PFSK-1 (cell line): ENCODE measurements around the gene GRAMD1B.

Experiments
- FOXP2 ChIP-seq: optimal IDR thresholded peaks from 2 replicates; pipeline ENCODE3; 2011; ENCODE audit warnings: borderline replicate concordance, control low read depth, inconsistent platforms; ENCODE audit not compliant: insufficient read depth; ENCODE audit errors: extremely low read length, extremely low read depth
- POLR2AphosphoS5 ChIP-seq: IDR thresholded peaks from 2 replicates; pipeline ENCODE4 v1.6.1; 2012; ENCODE audit warnings: low read depth, mild to moderate bottlenecking, control low read depth, low read length, moderate library complexity
- SIN3A ChIP-seq: IDR thresholded peaks from 2 replicates; pipeline ENCODE4 v1.6.1; 2012; ENCODE audit warnings: mild to moderate bottlenecking, low read length, moderate library complexity, borderline replicate concordance; ENCODE audit not compliant: insufficient read depth
- TAF1 ChIP-seq: IDR thresholded peaks from 2 replicates; pipeline ENCODE4 v1.6.1; 2012; ENCODE audit warnings: low read length, control low read depth, borderline replicate concordance; ENCODE audit not compliant: insufficient read depth
- TF ChIP-seq, protein P1 (sequence below), 2 experiments: IDR thresholded peaks; 2 replicates each; pipeline versions ENCODE4 v1.6.1 to v1.8.0; 2011 to 2012; ENCODE audit warnings: low read depth in 2 of 2, low read length in 2 of 2, control low read depth in 1 of 2, inconsistent platforms in 1 of 2, mild to moderate bottlenecking in 1 of 2, moderate library complexity in 1 of 2; ENCODE audit not compliant: insufficient read depth in 1 of 2

Gene GRAMD1B

GRCh38 chr11:123526918-123527317 is 96.8 kb downstream of the GRAMD1B start:
- TF ChIP-seq TAF1 (no peak), SIN3A (no peak), FOXP2 (no peak), POLR2AphosphoS5 (no peak)
- TF ChIP-seq, protein P1, sequence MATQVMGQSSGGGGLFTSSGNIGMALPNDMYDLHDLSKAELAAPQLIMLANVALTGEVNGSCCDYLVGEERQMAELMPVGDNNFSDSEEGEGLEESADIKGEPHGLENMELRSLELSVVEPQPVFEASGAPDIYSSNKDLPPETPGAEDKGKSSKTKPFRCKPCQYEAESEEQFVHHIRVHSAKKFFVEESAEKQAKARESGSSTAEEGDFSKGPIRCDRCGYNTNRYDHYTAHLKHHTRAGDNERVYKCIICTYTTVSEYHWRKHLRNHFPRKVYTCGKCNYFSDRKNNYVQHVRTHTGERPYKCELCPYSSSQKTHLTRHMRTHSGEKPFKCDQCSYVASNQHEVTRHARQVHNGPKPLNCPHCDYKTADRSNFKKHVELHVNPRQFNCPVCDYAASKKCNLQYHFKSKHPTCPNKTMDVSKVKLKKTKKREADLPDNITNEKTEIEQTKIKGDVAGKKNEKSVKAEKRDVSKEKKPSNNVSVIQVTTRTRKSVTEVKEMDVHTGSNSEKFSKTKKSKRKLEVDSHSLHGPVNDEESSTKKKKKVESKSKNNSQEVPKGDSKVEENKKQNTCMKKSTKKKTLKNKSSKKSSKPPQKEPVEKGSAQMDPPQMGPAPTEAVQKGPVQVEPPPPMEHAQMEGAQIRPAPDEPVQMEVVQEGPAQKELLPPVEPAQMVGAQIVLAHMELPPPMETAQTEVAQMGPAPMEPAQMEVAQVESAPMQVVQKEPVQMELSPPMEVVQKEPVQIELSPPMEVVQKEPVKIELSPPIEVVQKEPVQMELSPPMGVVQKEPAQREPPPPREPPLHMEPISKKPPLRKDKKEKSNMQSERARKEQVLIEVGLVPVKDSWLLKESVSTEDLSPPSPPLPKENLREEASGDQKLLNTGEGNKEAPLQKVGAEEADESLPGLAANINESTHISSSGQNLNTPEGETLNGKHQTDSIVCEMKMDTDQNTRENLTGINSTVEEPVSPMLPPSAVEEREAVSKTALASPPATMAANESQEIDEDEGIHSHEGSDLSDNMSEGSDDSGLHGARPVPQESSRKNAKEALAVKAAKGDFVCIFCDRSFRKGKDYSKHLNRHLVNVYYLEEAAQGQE (IDR thresholded peaks at IDR 0.05; ENCODE audit: insufficient read depth in 1 of 2, low read depth in 2 of 2, low read length in 2 of 2): no peak

DNA sequence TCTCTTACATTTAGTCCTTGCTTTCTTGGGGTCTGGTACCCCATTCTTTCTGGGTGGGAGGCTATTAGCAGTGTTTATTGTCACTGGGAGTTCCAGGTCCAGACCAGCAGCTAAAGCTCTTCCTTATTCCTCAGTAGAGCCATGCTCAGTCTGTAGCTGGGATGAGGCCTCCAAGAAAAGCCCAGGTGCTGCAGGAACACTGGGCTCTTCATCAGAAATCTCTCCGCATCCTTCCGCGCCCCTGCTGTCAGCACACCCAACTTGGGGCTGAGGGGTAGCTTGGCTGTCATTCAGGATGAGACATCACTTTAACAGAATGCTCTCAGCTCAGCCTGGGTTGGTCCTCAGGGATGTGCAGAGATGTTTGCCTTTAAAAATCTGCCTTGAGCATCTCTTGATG is 97.5 kb downstream of the GRAMD1B start:
- TF ChIP-seq TAF1 (no peak), POLR2AphosphoS5 (no peak), FOXP2 (no peak), SIN3A (no peak)
- TF ChIP-seq, protein P1 (IDR thresholded peaks at IDR 0.05; ENCODE audit: insufficient read depth in 1 of 2, low read depth in 2 of 2, low read length in 2 of 2): no peak

GRCh38 chr11:123527947-123528346 is 97.9 kb downstream of the GRAMD1B start:
- TF ChIP-seq, protein P1 (IDR thresholded peaks at IDR 0.05; ENCODE audit: insufficient read depth in 1 of 2, low read depth in 2 of 2, low read length in 2 of 2): no peak
- TF ChIP-seq POLR2AphosphoS5 (no peak), FOXP2 (no peak), SIN3A (no peak), TAF1 (no peak)

- no peak for TF ChIP-seq TAF1
- TF ChIP-seq SIN3A: no peak
These were observed 101.3 kb downstream of the GRAMD1B start for GRCh38 chr11:123531325-123531724.

DNA sequence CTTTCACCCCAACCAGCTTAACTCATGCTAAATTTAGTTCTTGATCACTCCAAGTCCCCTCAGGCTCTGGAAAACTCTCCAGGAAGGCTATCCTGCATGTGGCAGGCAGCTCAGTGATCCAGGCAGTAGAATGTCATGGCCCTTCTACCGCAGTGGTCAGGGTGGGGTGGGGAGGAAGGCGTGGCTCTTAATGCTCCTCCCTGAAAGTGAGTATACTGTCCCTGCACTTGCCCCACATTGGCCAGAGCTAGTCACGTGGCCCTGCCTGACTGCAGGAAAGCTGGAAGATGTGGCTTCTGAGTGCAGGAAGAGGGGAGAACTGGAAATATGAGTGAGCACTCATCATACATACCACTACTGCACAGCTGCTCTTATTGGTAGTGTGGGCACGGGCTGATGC is 102.1 kb downstream of the GRAMD1B start:
- TF ChIP-seq POLR2AphosphoS5 (no peak), TAF1 (no peak), FOXP2 (no peak), SIN3A (no peak)
- TF ChIP-seq, protein P1 (IDR thresholded peaks at IDR 0.05; ENCODE audit: insufficient read depth in 1 of 2, low read depth in 2 of 2, low read length in 2 of 2): no peak

DNA sequence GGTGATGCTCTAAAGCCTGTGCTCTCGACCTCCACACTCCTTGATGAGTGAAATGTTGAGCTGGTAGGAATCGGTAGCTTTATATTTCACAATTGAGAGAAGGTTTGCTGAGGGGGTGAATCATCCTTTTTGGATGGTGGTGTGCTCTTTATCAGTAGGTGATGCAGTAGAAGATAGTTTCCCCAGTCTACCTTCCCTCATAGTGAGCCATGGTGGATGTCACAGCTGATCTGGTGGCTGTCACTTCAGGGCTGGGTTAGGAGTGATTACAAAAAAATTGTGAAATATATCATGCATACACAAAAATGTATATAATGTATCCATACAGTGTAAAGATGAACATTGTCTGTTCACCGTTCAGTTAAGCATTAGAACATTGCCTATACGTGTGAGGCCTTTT is 105.3 kb downstream of the GRAMD1B start:
- no peak for TF ChIP-seq SIN3A
- TF ChIP-seq TAF1: no peak
- TF ChIP-seq, protein P1 (IDR thresholded peaks at IDR 0.05; ENCODE audit: insufficient read depth in 1 of 2, low read depth in 2 of 2, low read length in 2 of 2): no peak
- TF ChIP-seq POLR2AphosphoS5: no peak
- no peak for TF ChIP-seq FOXP2
